Transverse colon (tissue), 4 donors: Measurements from ENCODE around the gene PITPNC1. TPM values are rescaled to one million over a fixed set of nuclear protein-coding genes. Genes with fewer than 3 reads are reported as not detected.
"Not testable (repeated sequence)": the region's sequence is repeated elsewhere in the genome, so short reads cannot be mapped to it uniquely, and the experiment has no call there.

Experiments used
- DNase-seq: peaks from one replicate; pipeline ENCODE4 v3.0.0-alpha.2; 2019
- H3K27ac ChIP-seq, 4 donors: fragments of 200-600 bp; sonication (generic); 2 replicates each; pipeline ENCODE4 v1.5.1; 2016 to 2018; ENCODE audit warnings: inconsistent platforms in 4 of 4
- H3K27me3 ChIP-seq: fragments of 200-600 bp; sonication (generic); 2 replicates; pipeline ENCODE4 v1.5.1; 2017; ENCODE audit warnings: inconsistent platforms
- H3K36me3 ChIP-seq, 4 donors: fragments of 200-600 bp; sonication (generic); 2 replicates each; pipeline ENCODE4 v1.5.1; 2017 to 2019; ENCODE audit warnings: inconsistent platforms in 4 of 4
- H3K4me1 ChIP-seq, 4 donors: fragments of 200-600 bp; sonication (generic); 2 replicates each; pipeline ENCODE4 v1.5.1; 2017 to 2020; ENCODE audit warnings: inconsistent platforms in 4 of 4
- H3K4me3 ChIP-seq, 4 donors: fragments of 200-600 bp; sonication (generic); 1 replicate in 1 of 4; 2 replicates in 3 of 4; pipeline versions ENCODE4 v1.5.1 to v1.6.1; 2017 to 2019; ENCODE audit warnings: inconsistent platforms in 4 of 4
- H3K9me3 ChIP-seq, 2 donors: fragments of 200-600 bp; sonication (generic); 2 replicates each; pipeline ENCODE4 v1.5.1; 2017 to 2019; ENCODE audit warnings: inconsistent platforms in 2 of 2
- EP300 ChIP-seq: sonication (generic); formaldehyde crosslinking; IDR thresholded peaks from one replicate; pipeline ENCODE4 v1.6.1; 2017; ENCODE audit warnings: antibody characterized with exemption, low read depth
- POLR2A ChIP-seq: fragments of 450-650 bp; IDR thresholded peaks from one replicate; pipeline ENCODE4 v1.6.1; 2016; ENCODE audit warnings: antibody characterized with exemption, mild to moderate bottlenecking, moderate library complexity
- POLR2AphosphoS5 ChIP-seq, 3 donors: sonication (generic); formaldehyde crosslinking; IDR thresholded peaks; one replicate each; pipeline ENCODE4 v1.6.1; 2016; ENCODE audit warnings: antibody characterized with exemption in 3 of 3
- WGBS, 2 donors: methylation state at CpG; one replicate each; pipeline ENCODE4 v1.1.5; 2018; ENCODE audit warnings: low coverage in 1 of 2; 5-methylcytosine and 5-hydroxymethylcytosine counted together
- in situ Hi-C, 4 donors: fragments of 200-750 bp; cut with MboI; loops; one replicate each; pipeline versions ENCODE4 v1.15.0 to v1.15.1; 2017; ENCODE audit warnings: low sequenced_read_pairs in 3 of 4, low pct_ligation_motif_present in 1 of 4, low pct_unique_long_range_greater_than_20kb in 1 of 4
- intact Hi-C: fragments of 100-400 bp; cut with DNase I; formaldehyde crosslinking; loops from one replicate; pipeline ENCODE4 v1.15.1; 2023; ENCODE audit warnings: low total_unique reads
- total RNA-seq, 4 donors: library from RNA; depleted of rRNA; stranded (reverse); fragments of >200 nt; gene quantifications; one replicate each; pipeline ENCODE4 v1.1.0, GENCODE V29; 2016
- TF ChIP-seq, protein P1 (sequence below), 5 experiments: fragments of 200-600 bp in 3 of 5; fragments of 450-650 bp in 2 of 5; sonication (generic) in 3 of 5; IDR thresholded peaks; 1 replicate in 2 of 5; 2 replicates in 3 of 5; pipeline ENCODE4 v1.5.1; 2016 to 2017; ENCODE audit warnings: antibody characterized with exemption in 5 of 5, inconsistent platforms in 3 of 5, mild to moderate bottlenecking in 2 of 5, moderate library complexity in 1 of 5

Gene PITPNC1
- total RNA-seq, 4 donors from 2014 or later, result 1.6 to 10.3 (median 4.0) TPM

DNA sequence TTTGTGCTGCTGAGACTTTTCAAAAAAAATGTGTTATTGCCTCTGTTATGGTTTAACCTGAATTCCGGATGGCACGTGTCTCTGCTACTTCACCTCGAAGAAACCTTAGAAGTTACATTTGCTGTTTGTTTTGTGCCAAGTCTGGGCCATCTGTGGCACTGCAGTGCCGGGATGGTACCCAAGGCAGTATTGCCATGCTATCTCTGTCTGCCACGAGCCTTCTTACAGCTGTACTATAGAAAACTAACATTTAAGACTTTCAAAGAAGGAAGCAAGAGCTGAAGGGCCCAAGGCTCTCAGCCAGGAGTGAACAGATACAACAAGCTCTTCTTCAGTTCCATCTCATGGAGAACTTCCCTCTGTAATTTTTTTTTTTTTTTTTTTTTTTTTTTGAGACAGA lies 267.0 kb downstream of the PITPNC1 start:
- Histone ChIP-seq H3K27ac (no peak overlapping the region), H3K4me3 (no peak overlapping the region), H3K9me3 (no peaks in the 10 kb centered on the region), H3K27me3 (no peaks in the 10 kb centered on the region), H3K4me1 (no peaks in the 10 kb centered on the region), H3K36me3 (no peaks in the 10 kb centered on the region)
- intact Hi-C loops, result no loop called here
- no peak for TF ChIP-seq POLR2A
- TF ChIP-seq POLR2AphosphoS5 (IDR thresholded peaks at IDR 0.05), result no peak
- TF ChIP-seq, protein P1, sequence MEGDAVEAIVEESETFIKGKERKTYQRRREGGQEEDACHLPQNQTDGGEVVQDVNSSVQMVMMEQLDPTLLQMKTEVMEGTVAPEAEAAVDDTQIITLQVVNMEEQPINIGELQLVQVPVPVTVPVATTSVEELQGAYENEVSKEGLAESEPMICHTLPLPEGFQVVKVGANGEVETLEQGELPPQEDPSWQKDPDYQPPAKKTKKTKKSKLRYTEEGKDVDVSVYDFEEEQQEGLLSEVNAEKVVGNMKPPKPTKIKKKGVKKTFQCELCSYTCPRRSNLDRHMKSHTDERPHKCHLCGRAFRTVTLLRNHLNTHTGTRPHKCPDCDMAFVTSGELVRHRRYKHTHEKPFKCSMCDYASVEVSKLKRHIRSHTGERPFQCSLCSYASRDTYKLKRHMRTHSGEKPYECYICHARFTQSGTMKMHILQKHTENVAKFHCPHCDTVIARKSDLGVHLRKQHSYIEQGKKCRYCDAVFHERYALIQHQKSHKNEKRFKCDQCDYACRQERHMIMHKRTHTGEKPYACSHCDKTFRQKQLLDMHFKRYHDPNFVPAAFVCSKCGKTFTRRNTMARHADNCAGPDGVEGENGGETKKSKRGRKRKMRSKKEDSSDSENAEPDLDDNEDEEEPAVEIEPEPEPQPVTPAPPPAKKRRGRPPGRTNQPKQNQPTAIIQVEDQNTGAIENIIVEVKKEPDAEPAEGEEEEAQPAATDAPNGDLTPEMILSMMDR (IDR thresholded peaks at IDR 0.05), result no peak
- no peak for TF ChIP-seq EP300
- 92 to 94% methylated on average over 5 of the region's 5 CpGs for WGBS, 2 donors
- in situ Hi-C loops, result no loop called here
- no peak for DNase-seq

DNA sequence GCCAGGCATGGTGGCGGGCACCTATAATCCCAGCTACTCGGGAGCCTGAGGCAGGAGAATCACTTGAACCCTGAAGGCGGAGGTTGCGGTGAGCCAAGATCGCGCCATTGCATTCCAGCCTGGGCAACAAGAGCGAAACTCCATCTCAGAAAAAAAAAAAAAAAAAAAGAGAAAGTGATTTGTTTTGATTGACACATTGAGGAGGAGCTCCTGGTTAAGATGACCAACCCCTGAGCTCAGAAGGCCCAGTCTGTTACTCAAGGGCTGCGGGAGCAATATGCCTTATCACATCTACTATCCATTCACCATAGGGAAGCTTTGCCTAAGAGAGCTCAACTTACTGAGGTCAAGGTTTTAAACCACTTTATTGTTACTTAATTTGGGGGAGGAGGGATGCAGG lies 268.1 kb downstream of the PITPNC1 start:
- H3K4me3 ChIP-seq, DNase-seq, H3K36me3 ChIP-seq, H3K27ac ChIP-seq, H3K4me1 ChIP-seq, H3K9me3 ChIP-seq, H3K27me3 ChIP-seq, intact Hi-C loops, in situ Hi-C loops: not testable (repeated sequence)
- WGBS, 2 donors, result 97 to 100% methylated on average over 7 to 8 of the region's 8 CpGs

DNA sequence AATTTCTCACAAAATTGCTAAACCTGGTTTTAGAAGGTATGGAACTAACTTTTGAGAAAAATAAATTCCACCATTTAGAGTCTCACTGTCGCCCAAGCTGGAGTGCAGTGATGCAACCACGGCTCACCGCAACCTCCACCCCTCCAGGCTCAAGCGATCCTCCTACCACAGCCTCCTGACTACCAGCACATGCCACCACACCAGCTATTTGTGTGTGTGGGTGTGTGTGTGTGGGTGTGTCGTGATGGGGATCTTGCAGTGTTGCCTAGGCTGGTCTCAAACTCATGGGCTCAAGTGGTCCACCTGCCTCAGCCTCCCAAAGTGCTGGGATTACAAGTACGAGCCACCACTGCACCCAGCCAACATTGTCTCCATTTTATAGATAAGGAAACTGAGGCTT lies 269.4 kb downstream of the PITPNC1 start:
- intact Hi-C loops (no loop called here), in situ Hi-C loops (no loop called here)
- no peak overlapping the region for H3K4me3 ChIP-seq
- no peaks in the 10 kb centered on the region for H3K27me3 ChIP-seq
- no peak for DNase-seq
- no peak for TF ChIP-seq POLR2AphosphoS5 (IDR thresholded peaks at IDR 0.05)
- no peak for TF ChIP-seq EP300
- TF ChIP-seq, protein P1 (IDR thresholded peaks at IDR 0.05), result no peak
- no peaks in the 10 kb centered on the region for H3K4me1 ChIP-seq
- no peaks in the 10 kb centered on the region for H3K9me3 ChIP-seq
- no peaks in the 10 kb centered on the region for H3K36me3 ChIP-seq
- no peak overlapping the region for H3K27ac ChIP-seq
- 92 to 100% methylated on average over 1 to 6 of the region's 6 CpGs for WGBS, 2 donors

DNA sequence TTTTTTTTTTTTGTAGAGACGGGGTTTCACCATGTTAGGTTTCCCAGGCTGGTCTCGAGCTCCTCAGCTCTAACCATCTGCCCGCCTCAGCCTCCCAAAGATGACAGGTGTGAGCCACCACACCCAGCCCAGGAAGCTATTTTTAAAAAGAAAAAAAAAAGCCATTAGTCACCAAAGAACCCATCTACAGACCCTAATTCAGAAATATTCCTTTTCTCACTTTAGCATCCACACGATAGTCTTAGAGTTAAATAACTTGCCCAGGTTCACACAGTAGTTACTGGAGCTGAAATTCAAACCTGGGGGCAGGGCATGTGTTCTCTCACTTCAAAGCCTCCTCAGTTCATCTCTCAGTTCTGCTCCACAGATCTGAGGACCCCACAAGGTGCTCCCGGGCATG lies 270.4 kb downstream of the PITPNC1 start:
- H3K36me3 ChIP-seq, result no peaks in the 10 kb centered on the region
- intact Hi-C loops (no loop called here), in situ Hi-C loops (no loop called here)
- no peaks in the 10 kb centered on the region for H3K27me3 ChIP-seq
- WGBS, 2 donors, result 75 to 80% methylated on average over 2 to 5 of the region's 5 CpGs
- no peaks in the 10 kb centered on the region for H3K4me1 ChIP-seq
- no peak for DNase-seq
- no peak for TF ChIP-seq POLR2AphosphoS5 (IDR thresholded peaks at IDR 0.05)
- no peak for TF ChIP-seq EP300
- TF ChIP-seq POLR2A, result no peak
- TF ChIP-seq, protein P1 (IDR thresholded peaks at IDR 0.05), result no peak
- H3K9me3 ChIP-seq, result no peaks in the 10 kb centered on the region
- H3K27ac ChIP-seq, result no peak overlapping the region
- H3K4me3 ChIP-seq, result no peak overlapping the region

DNA sequence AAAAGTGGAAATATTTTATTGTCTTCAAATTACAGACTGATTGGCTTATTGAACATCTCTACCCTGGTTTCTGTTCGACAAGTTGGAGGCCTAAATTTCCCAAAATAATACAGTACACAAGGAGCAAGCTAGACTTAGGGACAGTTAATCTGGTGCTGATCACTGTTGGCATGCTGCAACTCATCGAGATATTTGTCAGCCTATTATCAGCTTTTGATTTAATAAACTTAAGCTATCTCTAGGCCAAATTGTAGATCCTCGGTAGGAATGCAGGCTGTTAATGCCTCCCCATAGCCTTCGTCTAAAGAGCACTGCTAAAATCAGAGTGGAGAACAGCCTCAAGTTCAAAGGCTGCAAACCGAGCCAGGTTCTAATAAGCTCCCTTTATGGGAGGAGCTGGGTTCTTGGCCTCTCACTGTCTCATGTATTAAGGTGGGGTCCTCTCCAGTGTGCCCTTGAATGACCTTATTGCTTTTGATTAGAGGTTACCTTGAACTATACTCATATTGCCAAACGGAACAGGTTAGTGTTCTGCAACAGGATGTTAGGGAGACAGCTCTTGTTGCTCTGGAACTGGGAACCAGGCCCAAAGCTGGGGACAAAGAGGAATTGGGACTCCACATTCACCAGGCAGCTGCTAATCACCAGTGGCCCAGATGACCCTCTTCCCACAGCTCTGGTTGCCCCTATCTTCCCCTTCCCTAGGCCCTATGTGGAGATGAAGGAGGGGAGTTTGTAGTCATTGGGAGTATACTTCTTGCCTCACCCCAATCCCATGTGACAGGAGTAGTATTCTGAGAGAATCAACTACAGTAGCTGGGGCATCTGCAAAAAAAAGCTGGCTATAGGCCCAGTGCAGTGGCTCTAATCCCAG lies 271.2 kb downstream of the PITPNC1 start:
- Histone ChIP-seq H3K4me3 (no peak overlapping the region), H3K36me3 (no peaks in the 10 kb centered on the region), H3K27ac (no peak overlapping the region), H3K9me3 (no peaks in the 10 kb centered on the region), H3K4me1 (no peaks in the 10 kb centered on the region), H3K27me3 (no peaks in the 10 kb centered on the region)
- intact Hi-C loops, result no loop called here
- WGBS, 2 donors, result 83 to 84% methylated on average over 5 to 6 of the region's 6 CpGs
- in situ Hi-C loops, result no loop called here
- TF ChIP-seq POLR2AphosphoS5 (IDR thresholded peaks at IDR 0.05), result no peak
- TF ChIP-seq, protein P1 (IDR thresholded peaks at IDR 0.05), result no peak
- TF ChIP-seq EP300, result no peak
- TF ChIP-seq POLR2A, result no peak
- no peak for DNase-seq

DNA sequence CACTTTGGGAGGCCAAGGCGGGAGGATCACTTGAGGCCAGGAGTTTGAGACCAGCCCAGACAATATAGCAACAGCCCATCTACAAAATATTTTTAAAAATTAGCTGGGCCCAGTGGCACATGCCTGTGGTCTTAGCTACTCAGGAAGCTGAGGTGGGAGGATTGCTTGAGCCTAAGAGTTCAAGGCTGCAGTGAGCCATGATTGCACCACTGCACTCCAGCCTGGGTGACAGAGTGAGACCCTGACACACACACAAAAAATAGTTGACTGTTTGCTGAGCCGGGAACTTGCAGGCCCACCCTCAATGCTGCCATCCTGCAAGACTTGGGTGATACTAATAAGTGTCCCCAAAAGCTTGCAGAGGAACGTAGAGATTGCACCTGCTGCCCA lies 271.8 kb downstream of the PITPNC1 start:
- WGBS, 2 donors, result 89% methylated on average over 3 of the region's 3 CpGs; no CpG with 5 or more reads in 1 of the 2 donors
- H3K36me3 ChIP-seq, H3K27ac ChIP-seq, H3K27me3 ChIP-seq, DNase-seq, H3K9me3 ChIP-seq, H3K4me3 ChIP-seq, in situ Hi-C loops, intact Hi-C loops, H3K4me1 ChIP-seq: not testable (repeated sequence)
